ENCODE results near the gene ZBTB43. TPM values are rescaled to one million over a fixed set of nuclear protein-coding genes. Genes with fewer than 3 reads are reported as not detected.
"Not testable (repeated sequence)": the region's sequence is repeated elsewhere in the genome, so short reads cannot be mapped to it uniquely, and the experiment has no call there.

The ZBTB43 gene
- total RNA-seq, 2 experiments from 2014 or later = 14.3 to 21.1 TPM

DNA sequence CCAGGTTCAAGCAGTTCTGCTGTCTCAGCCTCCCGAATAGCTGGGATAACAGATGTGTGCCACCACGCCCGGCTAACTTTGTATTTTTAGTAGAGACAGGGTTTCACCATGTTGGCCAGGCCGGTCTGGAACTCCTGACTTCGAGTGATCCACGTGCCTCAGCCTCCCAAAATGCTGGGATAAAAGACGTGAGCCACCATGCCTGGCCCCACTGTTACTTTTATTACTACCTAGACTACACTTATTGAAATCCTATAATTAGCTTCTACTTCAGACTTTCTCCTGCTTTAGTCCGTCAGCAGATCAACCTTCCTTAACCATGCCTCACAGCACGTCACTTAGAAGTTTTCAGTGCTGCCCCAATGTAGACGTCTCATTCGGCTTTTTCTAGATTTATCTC lies 8.2 kb downstream of the ZBTB43 start:
- Mint-ChIP-seq H3K9me3 (peaks cover 15% of the 10 kb centered on the region), H3K27me3 (no peaks in the 10 kb centered on the region), H3K4me3 (no peak overlapping the region), H3K27ac (no peak overlapping the region), H3K4me1 (ENCODE audit: low read depth) (peaks cover 16% of the 10 kb centered on the region), H3K36me3 (ENCODE audit: low read depth) (peaks cover 56% of the 10 kb centered on the region)
- POLR2A ChIA-PET = no interaction called here
- CTCF ChIA-PET = interaction anchor here (0.6 to 1.7 kb wide), 2 partner anchors 31 to 107 kb away, joined by 3 to 5 read pairs; no protein-coding TSS in a partner anchor
- no peak for DNase-seq
- intact Hi-C loops (cut with micrococcal nuclease) = no loop called here
- ATAC-seq = no peak
- TF ChIP-seq, protein P1, sequence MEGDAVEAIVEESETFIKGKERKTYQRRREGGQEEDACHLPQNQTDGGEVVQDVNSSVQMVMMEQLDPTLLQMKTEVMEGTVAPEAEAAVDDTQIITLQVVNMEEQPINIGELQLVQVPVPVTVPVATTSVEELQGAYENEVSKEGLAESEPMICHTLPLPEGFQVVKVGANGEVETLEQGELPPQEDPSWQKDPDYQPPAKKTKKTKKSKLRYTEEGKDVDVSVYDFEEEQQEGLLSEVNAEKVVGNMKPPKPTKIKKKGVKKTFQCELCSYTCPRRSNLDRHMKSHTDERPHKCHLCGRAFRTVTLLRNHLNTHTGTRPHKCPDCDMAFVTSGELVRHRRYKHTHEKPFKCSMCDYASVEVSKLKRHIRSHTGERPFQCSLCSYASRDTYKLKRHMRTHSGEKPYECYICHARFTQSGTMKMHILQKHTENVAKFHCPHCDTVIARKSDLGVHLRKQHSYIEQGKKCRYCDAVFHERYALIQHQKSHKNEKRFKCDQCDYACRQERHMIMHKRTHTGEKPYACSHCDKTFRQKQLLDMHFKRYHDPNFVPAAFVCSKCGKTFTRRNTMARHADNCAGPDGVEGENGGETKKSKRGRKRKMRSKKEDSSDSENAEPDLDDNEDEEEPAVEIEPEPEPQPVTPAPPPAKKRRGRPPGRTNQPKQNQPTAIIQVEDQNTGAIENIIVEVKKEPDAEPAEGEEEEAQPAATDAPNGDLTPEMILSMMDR (IDR thresholded peaks at IDR 0.05) = no peak

DNA sequence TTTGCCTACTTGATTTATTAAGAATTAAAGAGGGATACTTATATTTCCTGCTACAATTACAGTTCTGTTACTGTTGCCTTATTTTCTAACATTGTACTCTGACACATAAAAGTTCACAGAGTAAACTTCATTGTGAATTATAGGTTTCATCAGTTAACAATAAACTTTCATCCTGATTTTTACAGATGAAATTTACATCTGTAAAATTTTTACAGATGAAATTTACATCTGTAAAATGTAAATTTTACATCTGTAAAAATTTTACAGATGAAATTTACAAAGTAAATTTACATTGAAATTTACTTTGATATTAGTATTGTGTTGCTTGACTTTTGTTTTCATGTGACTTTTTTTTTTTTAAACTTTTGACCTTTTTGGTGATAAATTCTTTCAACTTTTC lies 9.3 kb downstream of the ZBTB43 start:
- H3K4me1 Mint-ChIP-seq (ENCODE audit: low read depth) = peaks cover 15% of the 10 kb centered on the region

DNA sequence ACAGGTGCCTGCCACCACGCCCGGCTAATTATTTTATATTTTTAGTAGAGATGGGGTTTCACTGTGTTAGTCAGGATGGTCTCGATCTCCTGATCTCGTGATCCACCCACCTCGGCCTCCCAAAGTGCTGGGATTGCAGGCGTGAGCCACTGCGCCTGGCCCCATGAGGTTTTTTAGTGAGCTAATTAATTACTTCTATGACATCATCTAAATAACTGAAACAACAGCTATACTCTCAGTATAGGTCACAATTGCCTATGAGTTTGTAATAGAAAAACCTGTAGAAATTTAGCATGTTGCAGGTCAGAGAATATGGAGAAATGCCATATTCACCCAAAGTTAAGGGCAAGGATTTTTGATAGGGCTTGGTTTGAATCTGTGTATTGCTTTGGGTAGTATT lies 12.8 kb downstream of the ZBTB43 start:
- DNase-seq; H3K4me3 Mint-ChIP-seq; intact Hi-C loops (cut with micrococcal nuclease); ATAC-seq; CTCF ChIA-PET; H3K27me3 Mint-ChIP-seq; H3K27ac Mint-ChIP-seq: not testable (repeated sequence)
- Mint-ChIP-seq H3K9me3 (peaks cover 27% of the 10 kb centered on the region), H3K4me1 (ENCODE audit: low read depth) (peaks cover 24% of the 10 kb centered on the region), H3K36me3 (ENCODE audit: low read depth) (peaks cover 75% of the 10 kb centered on the region)
- POLR2A ChIA-PET = interaction anchor here (0.6 to 2.0 kb wide), 4 partner anchors 12 to 335 kb away, joined by 3 to 7 read pairs (median 4); partner anchors contain the start of gene ZBTB43

More for the DNA sequence above, 9.3 kb downstream of the ZBTB43 start:
- Mint-ChIP-seq H3K4me3 (no peak overlapping the region), H3K36me3 (ENCODE audit: low read depth) (peaks cover 66% of the 10 kb centered on the region), H3K9me3 (peaks cover 21% of the 10 kb centered on the region), H3K27ac (no peak overlapping the region), H3K27me3 (no peaks in the 10 kb centered on the region)
- intact Hi-C loops (cut with micrococcal nuclease) = no loop called here
- ChIA-PET POLR2A (no interaction called here), CTCF (interaction anchor here (1.7 kb wide), 1 partner anchor 32 kb away, joined by 5 read pairs; no protein-coding TSS in a partner anchor)
- TF ChIP-seq, protein P1 (IDR thresholded peaks at IDR 0.05) = no peak
- ATAC-seq (no peak), DNase-seq (no peak)

DNA sequence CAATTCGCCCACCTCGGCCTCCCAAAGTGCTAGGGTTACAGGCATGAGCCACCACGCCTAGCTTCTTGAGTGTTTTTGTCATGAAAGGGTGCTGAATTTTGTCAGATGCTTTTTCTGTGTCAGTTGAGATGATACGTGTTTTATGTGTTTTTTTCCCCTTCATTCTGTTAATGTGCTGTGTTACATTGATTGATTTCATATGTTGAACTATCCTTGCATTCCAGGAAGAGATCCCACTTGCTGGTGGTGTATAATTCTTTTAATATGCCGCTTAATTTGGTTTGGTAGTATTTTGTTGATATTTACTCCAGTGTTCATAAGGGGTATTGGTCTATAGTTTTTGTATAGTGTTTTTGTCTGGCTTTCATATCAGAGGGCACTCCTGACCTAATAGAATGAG lies 13.6 kb downstream of the ZBTB43 start:
- intact Hi-C loops (cut with micrococcal nuclease) = no loop called here
- ATAC-seq = no peak
- peaks cover 71% of the 10 kb centered on the region for H3K36me3 Mint-ChIP-seq (ENCODE audit: low read depth)
- ChIA-PET POLR2A (interaction anchor here (2.0 kb wide), 1 partner anchor 13 kb away, joined by 7 read pairs; the partner anchor contains the start of gene ZBTB43), CTCF (no interaction called here)
- peaks cover 25% of the 10 kb centered on the region for H3K9me3 Mint-ChIP-seq
- H3K4me1 Mint-ChIP-seq (ENCODE audit: low read depth) = peaks cover 27% of the 10 kb centered on the region
- H3K4me3 Mint-ChIP-seq = no peak overlapping the region
- TF ChIP-seq, protein P1 (IDR thresholded peaks at IDR 0.05) = no peak
- H3K27ac Mint-ChIP-seq = no peak overlapping the region
- DNase-seq = no peak
- H3K27me3 Mint-ChIP-seq = no peaks in the 10 kb centered on the region

DNA sequence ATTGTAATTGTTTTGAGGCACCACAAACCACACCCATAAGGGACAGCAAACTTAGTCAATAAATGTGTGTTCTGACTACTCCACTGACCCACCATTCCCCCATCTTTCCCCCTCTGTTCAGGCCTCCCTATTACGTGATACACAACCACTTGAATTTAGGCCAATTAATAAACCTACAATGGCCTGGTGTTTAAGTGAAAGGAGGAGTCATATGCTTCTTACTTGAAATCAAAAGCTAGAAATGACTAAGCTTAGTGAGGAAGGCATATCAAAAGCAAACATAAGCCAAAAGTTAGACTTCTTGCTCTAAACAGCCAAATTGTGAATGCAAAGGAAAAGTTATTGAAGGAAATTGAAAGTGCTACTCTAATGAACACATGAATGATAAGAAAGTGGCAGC lies 14.6 kb downstream of the ZBTB43 start:
- H3K4me1 Mint-ChIP-seq (ENCODE audit: low read depth) = peaks cover 33% of the 10 kb centered on the region
- no peak overlapping the region for H3K4me3 Mint-ChIP-seq
- POLR2A ChIA-PET = interaction anchor here (0.6 to 1.4 kb wide), 4 partner anchors 10 to 491 kb away, joined by 3 to 5 read pairs (median 4); partner anchors contain the start of gene ZBTB43
- peaks cover 22% of the 10 kb centered on the region for H3K9me3 Mint-ChIP-seq
- no peaks in the 10 kb centered on the region for H3K27me3 Mint-ChIP-seq
- TF ChIP-seq, protein P1 (IDR thresholded peaks at IDR 0.05) = no peak
- intact Hi-C loops (cut with micrococcal nuclease) = no loop called here
- peaks cover 68% of the 10 kb centered on the region for H3K36me3 Mint-ChIP-seq (ENCODE audit: low read depth)
- H3K27ac Mint-ChIP-seq = peak overlapping the region; percentile 77
- ATAC-seq (peak; percentile 77), DNase-seq (no peak)
- CTCF ChIA-PET = interaction anchor here (1.0 to 1.5 kb wide), 6 partner anchors 10 to 129 kb away, joined by 3 to 4 read pairs (median 4); no protein-coding TSS in a partner anchor

Data from activated CD8-positive, alpha-beta T cell treated with anti-CD3 and anti-CD28 coated beads for 36 hours (primary cell).